H1 (cell line): ENCODE data around the gene DOCK1. TPM values are rescaled to one million over a fixed set of nuclear protein-coding genes. Genes with fewer than 3 reads are reported as not detected.

Experiments
- CTCF ChIA-PET: fragments of 300-600 bp; sonication (Branson Sonifier 250); formaldehyde crosslinking; loops from one replicate; lab custom pipeline; 2021; ENCODE audit not compliant: partially characterized antibody; lab: Charles Lee
- POLR2A ChIA-PET: fragments of 300-600 bp; sonication (Branson Sonifier 250); formaldehyde crosslinking; loops from one replicate; lab custom pipeline; 2021; ENCODE audit warnings: inconsistent platforms; ENCODE audit not compliant: partially characterized antibody; lab: Charles Lee
- DNase-seq, 2 experiments: peaks; one replicate each; pipeline versions ENCODE4 v3.0.0 to v3.0.0-alpha.2; 2010 to 2022; ENCODE audit warnings: low spot score in 2 of 2, low read depth in 1 of 2, mixed read lengths in 1 of 2
- FAIRE-seq: peaks from 2 replicates; lab custom pipeline; 2011; peaks lifted over from hg19 to GRCh38; lab: Jason Lieb, UNC
- H2AFZ ChIP-seq: 2 replicates; pipeline ENCODE4 v1.8.1; 2012; ENCODE audit warnings: low read length, inconsistent platforms
- H2AK5ac ChIP-seq: 2 replicates; pipeline ENCODE4 v1.6.1; 2013; ENCODE audit warnings: low read depth, low read length
- H2BK120ac ChIP-seq: replicated peaks from 2 replicates; pipeline ENCODE3; 2013; ENCODE audit warnings: low read depth, low read length, inconsistent platforms
- H2BK12ac ChIP-seq: 2 replicates; pipeline ENCODE4 v1.6.1; 2013; ENCODE audit warnings: low read depth, low read length
- H2BK15ac ChIP-seq: 2 replicates; pipeline ENCODE4 v1.6.1; 2013; ENCODE audit warnings: low read length
- H2BK20ac ChIP-seq: 2 replicates; pipeline ENCODE4 v1.6.1; 2013; ENCODE audit warnings: low read length
- H2BK5ac ChIP-seq: 2 replicates; pipeline ENCODE4 v1.6.1; 2013; ENCODE audit warnings: low read depth, low read length
- H3K14ac ChIP-seq: 2 replicates; pipeline ENCODE4 v1.6.1; 2013; ENCODE audit warnings: inconsistent platforms; ENCODE audit not compliant: insufficient read length
- H3K18ac ChIP-seq: 2 replicates; pipeline ENCODE4 v1.6.1; 2013; ENCODE audit warnings: low read length; ENCODE audit errors: extremely low read depth
- H3K23ac ChIP-seq: 2 replicates; pipeline ENCODE4 v1.6.1; 2013; ENCODE audit warnings: inconsistent platforms; ENCODE audit not compliant: insufficient read length
- H3K23me2 ChIP-seq: 2 replicates; pipeline ENCODE4 v1.6.1; 2013; ENCODE audit warnings: low read depth, low read length
- H3K27ac ChIP-seq: 2 replicates; pipeline ENCODE4 v1.6.1; 2011; ENCODE audit warnings: low read depth, low read length, inconsistent platforms
- H3K27me3 ChIP-seq, 4 experiments: replicated peaks in 1 of 4; 1 replicate in 1 of 4; 2 replicates in 3 of 4; pipeline versions ENCODE4 v1.6.1 to v1.8.1; 2011 to 2013; ENCODE audit warnings: low read length in 3 of 4, mild to moderate bottlenecking in 3 of 4, inconsistent platforms in 2 of 4, mixed read lengths in 2 of 4, moderate library complexity in 1 of 4; ENCODE audit not compliant: control insufficient read depth in 3 of 4, insufficient read depth in 3 of 4; ENCODE audit errors: extremely low read depth in 1 of 4
- H3K36me3 ChIP-seq, 4 experiments: 2 replicates each; pipeline versions ENCODE4 v1.6.1 to v1.8.1; 2011 to 2013; ENCODE audit warnings: mild to moderate bottlenecking in 4 of 4, low read length in 3 of 4, moderate library complexity in 2 of 4, control low read depth in 1 of 4, inconsistent platforms in 1 of 4; ENCODE audit not compliant: insufficient read depth in 4 of 4, control insufficient read depth in 2 of 4
- H3K4ac ChIP-seq: replicated peaks from 2 replicates; pipeline ENCODE3; 2013; ENCODE audit warnings: low read length, low read depth, mixed read lengths, inconsistent platforms; ENCODE audit not compliant: insufficient read length
- H3K4me1 ChIP-seq, 4 experiments: replicated peaks in 1 of 4; 1 replicate in 1 of 4; 2 replicates in 3 of 4; pipeline versions ENCODE4 v1.6.1 to v1.8.1; 2011 to 2013; ENCODE audit warnings: low read length in 3 of 4, inconsistent platforms in 2 of 4, mixed read lengths in 1 of 4; ENCODE audit not compliant: insufficient read depth in 4 of 4, control insufficient read depth in 3 of 4
- H3K4me2 ChIP-seq, 2 experiments: 2 replicates each; pipeline versions ENCODE4 v1.6.1 to v1.8.1; 2011 to 2013; ENCODE audit warnings: low read depth in 2 of 2, low read length in 2 of 2, control low read depth in 1 of 2, inconsistent platforms in 1 of 2, mild to moderate bottlenecking in 1 of 2; ENCODE audit not compliant: insufficient read depth in 1 of 2
- H3K4me3 ChIP-seq, 4 experiments: fragments of 200-600, 300-600 bp in 1 of 4; sonication (generic), shearing (Covaris generic), sonication (Bioruptor Twin) in 1 of 4; 2 replicates each; pipeline versions ENCODE4 v1.5.1 to v1.8.1; 2011 to 2016; ENCODE audit warnings: low read length in 4 of 4, low read depth in 3 of 4, control low read depth in 2 of 4, inconsistent platforms in 2 of 4, mild to moderate bottlenecking in 2 of 4, mixed read lengths in 1 of 4, moderate library complexity in 1 of 4; ENCODE audit not compliant: insufficient read depth in 2 of 4; ENCODE audit errors: extremely low read depth in 1 of 4
- H3K56ac ChIP-seq: replicated peaks from 2 replicates; pipeline ENCODE3; 2013; ENCODE audit warnings: low read depth, mild to moderate bottlenecking, mixed read lengths, low read length, inconsistent platforms; ENCODE audit not compliant: insufficient read length
- H3K79me1 ChIP-seq: 2 replicates; pipeline ENCODE4 v1.6.1; 2013; ENCODE audit warnings: low read depth, low read length, control low read depth
- H3K79me2 ChIP-seq, 2 experiments: 2 replicates each; pipeline versions ENCODE4 v1.6.1 to v1.8.1; 2012 to 2013; ENCODE audit warnings: low read length in 2 of 2, mild to moderate bottlenecking in 2 of 2, inconsistent platforms in 1 of 2; ENCODE audit not compliant: insufficient read depth in 2 of 2, control insufficient read depth in 1 of 2
- H3K9ac ChIP-seq, 4 experiments: replicated peaks in 1 of 4; 1 replicate in 1 of 4; 2 replicates in 3 of 4; pipeline versions ENCODE4 v1.6.1 to v1.8.1; 2011 to 2013; ENCODE audit warnings: low read depth in 3 of 4, low read length in 3 of 4, control low read depth in 2 of 4, mild to moderate bottlenecking in 2 of 4, moderate library complexity in 2 of 4, inconsistent platforms in 1 of 4; ENCODE audit errors: extremely low read depth in 1 of 4
- H3K9me3 ChIP-seq, 2 experiments: 2 replicates each; pipeline versions ENCODE4 v1.6.1 to v1.8.1; 2012 to 2013; ENCODE audit warnings: mild to moderate bottlenecking in 2 of 2, moderate library complexity in 2 of 2, control low read depth in 1 of 2, inconsistent platforms in 1 of 2, low read depth in 1 of 2, low read length in 1 of 2, mixed read lengths in 1 of 2; ENCODE audit not compliant: insufficient read depth in 2 of 2
- H4K20me1 ChIP-seq, 2 experiments: replicated peaks in 1 of 2; 2 replicates each; pipeline versions ENCODE3 to v1.8.1; 2011 to 2013; ENCODE audit warnings: inconsistent platforms in 2 of 2, low read length in 2 of 2, mild to moderate bottlenecking in 1 of 2; ENCODE audit not compliant: insufficient read depth in 2 of 2, control insufficient read depth in 1 of 2
- H4K5ac ChIP-seq: 2 replicates; pipeline ENCODE4 v1.6.1; 2013; ENCODE audit warnings: low read length, low read depth, mixed read lengths, inconsistent platforms; ENCODE audit not compliant: insufficient read length
- H4K8ac ChIP-seq: 2 replicates; pipeline ENCODE4 v1.8.0; 2013; ENCODE audit warnings: mild to moderate bottlenecking, moderate library complexity, low read length, inconsistent platforms; ENCODE audit not compliant: insufficient read depth; ENCODE audit errors: extremely low read depth
- H4K91ac ChIP-seq: replicated peaks from 2 replicates; pipeline ENCODE3; 2013; ENCODE audit warnings: low read length, mixed read lengths, inconsistent platforms; ENCODE audit not compliant: insufficient read length
- ASH2L ChIP-seq: fragments of 200-600, 300-600 bp; sonication (generic); IDR thresholded peaks from one replicate; pipeline ENCODE4 v1.7.1; 2017; ENCODE audit warnings: low read length
- CBX5 ChIP-seq: fragments of 300-800, 300-1000 bp; sonication (generic); IDR thresholded peaks from 2 replicates; pipeline ENCODE4 v1.7.1; 2016; ENCODE audit warnings: antibody characterized with exemption, low read length, low read depth
- CREB1 ChIP-seq: IDR thresholded peaks from 2 replicates; pipeline ENCODE4 v1.6.1; 2012; ENCODE audit warnings: inconsistent platforms
- GABPA ChIP-seq: IDR thresholded peaks from 2 replicates; pipeline ENCODE4 v1.6.1; 2011; ENCODE audit warnings: mild to moderate bottlenecking, low read length, moderate library complexity, borderline replicate concordance; ENCODE audit not compliant: insufficient read depth
- JUND ChIP-seq: IDR thresholded peaks from 2 replicates; pipeline ENCODE4 v1.6.1; 2011; ENCODE audit warnings: mild to moderate bottlenecking, improper control_type of control experiment, low read length
- KDM1A ChIP-seq: fragments of 200-600, 300-600 bp; sonication (generic); IDR thresholded peaks from 2 replicates; pipeline ENCODE4 v1.7.1; 2016; ENCODE audit warnings: mild to moderate bottlenecking, low read length, borderline replicate concordance
- NANOG ChIP-seq: IDR thresholded peaks from 2 replicates; pipeline ENCODE4 v1.6.1; 2011; ENCODE audit warnings: low read length, low read depth, mild to moderate bottlenecking, inconsistent platforms; ENCODE audit not compliant: insufficient read depth, poor library complexity, severe bottlenecking
- NRF1 ChIP-seq: IDR thresholded peaks from 2 replicates; pipeline ENCODE4 v1.6.1; 2011; ENCODE audit warnings: mild to moderate bottlenecking, low read depth, low read length, improper control_type of control experiment
- RAD21 ChIP-seq, 2 experiments: IDR thresholded peaks in 1 of 2; conservative IDR thresholded peaks in 1 of 2; 2 replicates each; pipeline ENCODE4 v1.6.1; 2011; ENCODE audit warnings: low read depth in 2 of 2, low read length in 2 of 2, improper control_type of control experiment in 1 of 2, inconsistent platforms in 1 of 2, mild to moderate bottlenecking in 1 of 2, moderate library complexity in 1 of 2
- RFX5 ChIP-seq: IDR thresholded peaks from 2 replicates; pipeline ENCODE4 v1.6.1; 2011; ENCODE audit warnings: low read depth, low read length, improper control_type of control experiment, borderline replicate concordance
- SAP30 ChIP-seq: fragments of 300-600 bp; sonication (generic); IDR thresholded peaks from 2 replicates; pipeline ENCODE4 v1.7.1; 2012; ENCODE audit warnings: low read length, moderate library complexity, mild to moderate bottlenecking, inconsistent platforms; ENCODE audit not compliant: insufficient read depth, insufficient replicate concordance
- SIRT6 ChIP-seq: IDR thresholded peaks from one replicate; pipeline ENCODE4 v1.7.1; 2012; ENCODE audit warnings: low read length, inconsistent platforms
- SP1 ChIP-seq: IDR thresholded peaks from 2 replicates; pipeline ENCODE4 v1.6.1; 2011; ENCODE audit warnings: low read depth, low read length
- SP2 ChIP-seq: IDR thresholded peaks from 2 replicates; pipeline ENCODE4 v1.6.1; 2012; ENCODE audit warnings: mild to moderate bottlenecking, low read length, inconsistent platforms
- WGBS, 2 experiments: shearing (Covaris generic) in 1 of 2; methylation state at CpG; one replicate each; pipeline versions ENCODE4 v1.1.6 to v1.1.7; 2013 to 2015; ENCODE audit warnings: low lambda C conversion rate in 2 of 2, mixed read lengths in 2 of 2, inconsistent platforms in 1 of 2, low coverage in 1 of 2, missing lambda C conversion rate in 1 of 2; ENCODE audit not compliant: insufficient replicate concordance in 2 of 2, insufficient coverage in 1 of 2, insufficient read length in 1 of 2; ENCODE audit errors: extremely low coverage in 1 of 2, missing lambda C conversion rate in 1 of 2; 5-methylcytosine and 5-hydroxymethylcytosine counted together
- polyA plus RNA-seq, 7 experiments: library from polyadenylated mRNA; depleted of rRNA in 3 of 7; stranded (reverse) in 5 of 7; unstranded in 2 of 7; fragments of >200 nt in 5 of 7; fragments of 200-250 nt in 2 of 7; gene quantifications; 1 replicate in 5 of 7; 2 replicates in 1 of 7; 4 replicates in 1 of 7; pipeline versions ENCODE4 v1.2.1 to v1.2.3, GENCODE V29; 2011 to 2013; ENCODE audit warnings: missing spikeins in 2 of 7, mixed read lengths in 2 of 7
- total RNA-seq: library from RNA; stranded (reverse); fragmentation: NEBNext Ultra II Directional; extraction: Animal tissue kit (Norgen Biotek cat#: 25700); gene quantifications from 2 replicates; pipeline ENCODE4 v1.2.1, GENCODE V29; 2021

DOCK1 gene
- total and polyA plus RNA-seq, 2 of the 8 experiments (the other 6 are each of a cell fraction or from before 2014, with no cell fraction given), result 11.6 to 53.0 TPM

DNA sequence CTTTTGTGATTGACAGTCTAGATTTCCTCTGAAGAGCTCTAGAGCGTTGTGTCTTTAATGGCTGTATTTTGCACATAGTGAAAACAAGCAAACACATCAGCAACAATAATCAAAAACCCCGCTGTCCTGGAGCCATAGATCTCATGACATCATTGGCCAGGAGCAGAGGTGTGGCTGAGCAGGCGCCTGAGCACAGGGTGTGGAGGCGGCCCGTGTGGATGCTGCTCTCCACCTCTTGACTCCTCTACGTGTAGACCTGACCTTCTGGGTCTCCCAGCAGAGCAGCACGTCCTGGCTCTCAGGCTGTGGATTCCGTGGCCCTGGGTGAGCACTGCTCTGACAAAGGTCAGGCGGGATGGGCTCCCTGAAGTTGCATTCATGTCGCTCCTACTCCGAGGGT is 354.1 kb downstream of the DOCK1 start:
- H2BK5ac ChIP-seq, result no peak overlapping the region
- DNase-seq, result no peak
- no peaks in the 10 kb centered on the region for H3K79me2 ChIP-seq
- no peak overlapping the region for H3K56ac ChIP-seq
- ChIA-PET CTCF (interaction anchor here (1.4 kb wide), 1 partner anchor 14 kb away, joined by 4 read pairs; no protein-coding TSS in a partner anchor), POLR2A (no interaction called here)
- H3K9me3 ChIP-seq, result peaks cover 5 to 9% of the 10 kb centered on the region in 2 experiments; a peak in 2 of 4 replicates
- H4K91ac ChIP-seq, result no peak overlapping the region
- H3K23me2 ChIP-seq, result 0 out of 2 replicates have a peak, but pooled peaks cover 5% of the 10 kb centered on the region
- H4K8ac ChIP-seq, result no peak overlapping the region
- no peak for FAIRE-seq
- H3K23ac ChIP-seq, result no peak overlapping the region
- no peak overlapping the region for H4K5ac ChIP-seq
- H3K9ac ChIP-seq, result no peak overlapping the region
- no peaks in the 10 kb centered on the region for H3K4me1 ChIP-seq
- H3K4ac ChIP-seq, result no peak overlapping the region
- 95% methylated on average over 11 of the region's 11 CpGs; no CpG with 5 or more reads in 1 of the 2 experiments for WGBS, 2 experiments
- H3K27ac ChIP-seq, result no peak overlapping the region
- no peaks in the 10 kb centered on the region for H4K20me1 ChIP-seq
- H3K4me2 ChIP-seq, result no peak overlapping the region
- no peaks in the 10 kb centered on the region for H3K27me3 ChIP-seq
- H3K18ac ChIP-seq, result no peak overlapping the region
- H3K36me3 ChIP-seq, result peaks cover 0 to 5% (median 0%) of the 10 kb centered on the region in 4 experiments; a peak in 2 of 8 replicates
- no peak overlapping the region for H2BK120ac ChIP-seq
- no peaks in the 10 kb centered on the region for H3K79me1 ChIP-seq
- no peak overlapping the region for H3K14ac ChIP-seq
- no peak overlapping the region for H2AK5ac ChIP-seq
- no peak overlapping the region for H2BK20ac ChIP-seq
- H3K4me3 ChIP-seq, result no peak overlapping the region
- H2AFZ ChIP-seq, result no peak overlapping the region
- H2BK12ac ChIP-seq, result no peak overlapping the region
- no peak overlapping the region for H2BK15ac ChIP-seq
- TF ChIP-seq NRF1, result no peak
- TF ChIP-seq SIRT6, result no peak
- no peak for TF ChIP-seq SP2
- no peak for TF ChIP-seq SP1
- TF ChIP-seq RAD21 (IDR thresholded peaks at IDR 0.05 in 1 of 2, conservative IDR thresholded peaks at IDR 0.05 in 1 of 2; ENCODE audit: low read depth in 2 of 2, low read length in 2 of 2), result no peak
- no peak for TF ChIP-seq RFX5
- TF ChIP-seq CBX5, result no peak
- no peak for TF ChIP-seq KDM1A
- TF ChIP-seq ASH2L, result no peak
- no peak for TF ChIP-seq CREB1
- TF ChIP-seq JUND, result no peak
- TF ChIP-seq GABPA, result no peak
- TF ChIP-seq NANOG, result no peak
- TF ChIP-seq SAP30, result no peak
